NCI-H2227 treated with DMSO at 0.1 percent for 48 hours (cell line): ENCODE data around the gene SLC26A9.

ENCODE experiments used
- DNase-seq: peaks from one replicate; lab custom pipeline; 2025; lab: John Stamatoyannopoulos, UW

SLC26A9 gene

GRCh38 chr1:205948886-205949285 lies 5.6 kb upstream of the SLC26A9 start:
- DNase-seq: no peak

GRCh38 chr1:205948039-205948438 lies 4.8 kb upstream of the SLC26A9 start:
- DNase-seq: no peak

- no peak for DNase-seq
Observed at GRCh38 chr1:205947024-205947423, 3.8 kb upstream of the SLC26A9 start.

- DNase-seq: no peak
Observed at GRCh38 chr1:205945069-205945468, 1.8 kb upstream of the SLC26A9 start.

GRCh38 chr1:205944525-205944924 lies 1.3 kb upstream of the SLC26A9 start:
- DNase-seq: no peak

- DNase-seq: no peak
Observed at GRCh38 chr1:205942631-205943159, 561 bp downstream of the SLC26A9 start.

- no peak for DNase-seq
Observed at GRCh38 chr1:205940710-205941109, 2.5 kb downstream of the SLC26A9 start.

GRCh38 chr1:205939690-205940330 lies 3.4 kb downstream of the SLC26A9 start:
- peak; percentile 48 for DNase-seq

- DNase-seq: no peak
Observed at GRCh38 chr1:205938682-205939081, 4.6 kb downstream of the SLC26A9 start.

- DNase-seq: no peak
Observed at GRCh38 chr1:205936846-205937586, 6.2 kb downstream of the SLC26A9 start.

- no peak for DNase-seq
Observed at GRCh38 chr1:205936311-205936710, 6.9 kb downstream of the SLC26A9 start.

GRCh38 chr1:205935869-205936268 lies 7.4 kb downstream of the SLC26A9 start:
- DNase-seq: no peak

GRCh38 chr1:205934788-205935187 lies 8.5 kb downstream of the SLC26A9 start:
- DNase-seq: no peak

GRCh38 chr1:205933671-205934618 lies 9.3 kb downstream of the SLC26A9 start:
- DNase-seq: no peak

GRCh38 chr1:205932776-205933175 lies 10.5 kb downstream of the SLC26A9 start:
- DNase-seq: no peak

GRCh38 chr1:205930799-205931281 lies 12.4 kb downstream of the SLC26A9 start:
- no peak for DNase-seq

GRCh38 chr1:205930195-205930577 lies 13.1 kb downstream of the SLC26A9 start:
- DNase-seq: no peak

- no peak for DNase-seq
Observed at GRCh38 chr1:205929496-205930194, 13.6 kb downstream of the SLC26A9 start.

- DNase-seq: no peak
Observed at GRCh38 chr1:205928317-205928716, 14.9 kb downstream of the SLC26A9 start.

- no peak for DNase-seq
Observed at GRCh38 chr1:205927676-205928075, 15.6 kb downstream of the SLC26A9 start.

GRCh38 chr1:205927247-205927646 lies 16.0 kb downstream of the SLC26A9 start:
- DNase-seq: no peak

- no peak for DNase-seq
Observed at GRCh38 chr1:205926636-205927035, 16.6 kb downstream of the SLC26A9 start.
